GM12878 (cell line): ENCODE data around the gene PALD1. TPM values are rescaled to one million over a fixed set of nuclear protein-coding genes. Genes with fewer than 3 reads are reported as not detected.

Experiments
- ATAC-seq: fragments of 200-7000 bp; cut with Tn5 transposase; 3 replicates; pipeline ENCODE4 v1.9.1; 2020; ENCODE audit warnings: mild to moderate bottlenecking, moderate library complexity
- BruUV-seq: library from RNA; stranded (reverse); fragments of 400-500 nt; replicated peaks from 2 replicates; lab custom pipeline; 2021; lab: Mats Ljungman, UMichigan
- CTCF ChIA-PET: fragments of 300-600 bp; sonication (Branson Sonifier 250); formaldehyde crosslinking; extraction: SDS; loops from one replicate; lab custom pipeline; 2021; ENCODE audit warnings: inconsistent platforms; lab: Yijun Ruan, JAX
- POLR2A ChIA-PET: fragments of 350-600 bp; formaldehyde crosslinking; extraction: SDS; loops from one replicate; lab custom pipeline; 2021; ENCODE audit warnings: inconsistent platforms; lab: Charles Lee
- RAD21 ChIA-PET: fragments of 300-600 bp; sonication (Branson Sonifier 250); formaldehyde crosslinking; loops from one replicate; lab custom pipeline; 2023; ENCODE audit warnings: antibody characterized with exemption; ENCODE audit not compliant: unreplicated experiment; lab: Charles Lee
- SMC1A ChIA-PET: fragments of 300-600 bp; sonication (Branson Sonifier 250); formaldehyde crosslinking; loops from one replicate; lab custom pipeline; 2023; ENCODE audit not compliant: unreplicated experiment, uncharacterized antibody; lab: Charles Lee
- DNase-seq: peaks from one replicate; pipeline ENCODE4 v3.0.0-alpha.2; 2011; ENCODE audit warnings: low read depth, low spot score
- FAIRE-seq: peaks from 3 replicates; lab custom pipeline; 2011; peaks lifted over from hg19 to GRCh38; lab: Jason Lieb, UNC
- H2AFZ ChIP-seq: 2 replicates; pipeline ENCODE4 v1.6.0; 2011; ENCODE audit warnings: low read depth, low read length, control low read depth; ENCODE audit not compliant: control insufficient read depth
- H3K27ac ChIP-seq: 2 replicates; pipeline ENCODE4 v1.5.1; 2011; ENCODE audit warnings: control low read depth; ENCODE audit not compliant: control insufficient read depth, insufficient read depth
- H3K27me3 ChIP-seq, 2 experiments: replicated peaks in 1 of 2; 2 replicates each; pipeline versions ENCODE4 v1.6.0 to v1.6.1; 2011; ENCODE audit warnings: low read length in 1 of 2; ENCODE audit not compliant: control insufficient read depth in 2 of 2, insufficient read depth in 2 of 2
- H3K36me3 ChIP-seq, 2 experiments: 2 replicates each; pipeline ENCODE4 v1.5.1; 2011; ENCODE audit warnings: low read length in 1 of 2; ENCODE audit not compliant: control insufficient read depth in 2 of 2, insufficient read depth in 2 of 2
- H3K4me1 ChIP-seq: 2 replicates; pipeline ENCODE4 v1.6.1; 2011; ENCODE audit warnings: mild to moderate bottlenecking, low read length, moderate library complexity, mixed read lengths; ENCODE audit not compliant: control insufficient read depth, insufficient read depth
- H3K4me2 ChIP-seq: 2 replicates; pipeline ENCODE4 v1.6.0; 2011; ENCODE audit warnings: control low read depth; ENCODE audit not compliant: control insufficient read depth, insufficient read depth
- H3K4me3 ChIP-seq: fragments of 200-600 bp; sonication (generic); 2 replicates; pipeline ENCODE4 v1.5.1; 2016
- H3K79me2 ChIP-seq: 2 replicates; pipeline ENCODE4 v1.6.0; 2011; ENCODE audit warnings: low read length; ENCODE audit not compliant: control insufficient read depth, insufficient read depth
- H3K9ac ChIP-seq: 2 replicates; pipeline ENCODE4 v1.8.0; 2011; ENCODE audit warnings: low read length, control low read depth, mixed read lengths; ENCODE audit not compliant: control insufficient read depth, insufficient read depth
- H3K9me3 ChIP-seq: replicated peaks from 3 replicates; pipeline ENCODE4 v1.5.1; 2011; ENCODE audit warnings: mild to moderate bottlenecking, low read length; ENCODE audit not compliant: control insufficient read depth, insufficient read depth
- H4K20me1 ChIP-seq: 2 replicates; pipeline ENCODE4 v1.6.0; 2011; ENCODE audit not compliant: control insufficient read depth, insufficient read depth
- BMI1 ChIP-seq: fragments of 450-650 bp; IDR thresholded peaks from 2 replicates; pipeline ENCODE4 v1.6.1; 2016; ENCODE audit warnings: mild to moderate bottlenecking, moderate library complexity, borderline replicate concordance
- CHD1 ChIP-seq: IDR thresholded peaks from 2 replicates; pipeline ENCODE4 v1.6.1; 2012; ENCODE audit warnings: low read depth, low read length, improper control_type of control experiment
- CREM ChIP-seq: IDR thresholded peaks from 2 replicates; pipeline ENCODE4 v1.6.1; 2014; ENCODE audit warnings: antibody characterized with exemption, low read depth
- GABPA ChIP-seq: IDR thresholded peaks from 2 replicates; pipeline ENCODE4 v1.6.1; 2014; ENCODE audit warnings: antibody characterized with exemption, low read depth, mild to moderate bottlenecking, inconsistent platforms
- KAT2A ChIP-seq: conservative IDR thresholded peaks from 2 replicates; pipeline ENCODE4 v1.6.1; 2011; ENCODE audit warnings: low read depth, low read length; ENCODE audit not compliant: control insufficient read depth
- KDM1A ChIP-seq: fragments of 200-600 bp; sonication (generic); IDR thresholded peaks from 2 replicates; pipeline ENCODE4 v1.6.1; 2016; ENCODE audit warnings: borderline replicate concordance
- KLF5 ChIP-seq: fragments of 450-650 bp; IDR thresholded peaks from 2 replicates; pipeline ENCODE4 v1.6.1; 2014; ENCODE audit warnings: mild to moderate bottlenecking; ENCODE audit not compliant: partially characterized antibody
- POLR2AphosphoS2 ChIP-seq: IDR thresholded peaks from 2 replicates; pipeline ENCODE4 v1.6.1; 2011; ENCODE audit warnings: low read depth, mild to moderate bottlenecking, low read length, improper control_type of control experiment, moderate library complexity
- POLR2AphosphoS5 ChIP-seq: IDR thresholded peaks from 2 replicates; pipeline ENCODE4 v1.6.1; 2011; ENCODE audit warnings: mild to moderate bottlenecking, low read length, inconsistent platforms
- RAD51 ChIP-seq: fragments of 450-650 bp; IDR thresholded peaks from 2 replicates; pipeline ENCODE4 v1.6.1; 2016; ENCODE audit warnings: moderate library complexity, mild to moderate bottlenecking, inconsistent platforms
- TCF12 ChIP-seq: IDR thresholded peaks from 2 replicates; pipeline ENCODE4 v1.6.1; 2011; ENCODE audit warnings: low read depth, mild to moderate bottlenecking, low read length
- WGBS: methylation state at CpG from one replicate; pipeline ENCODE4 v1.1.6; 2016; ENCODE audit warnings: low lambda C conversion rate; ENCODE audit not compliant: insufficient replicate concordance, insufficient coverage; ENCODE audit errors: missing lambda C conversion rate; 5-methylcytosine and 5-hydroxymethylcytosine counted together
- in situ Hi-C: fragments of 300-500 bp; cut with MboI; formaldehyde crosslinking; loops from 9 replicates; pipeline ENCODE4 v1.14.3; 2018; ENCODE audit warnings: mixed read lengths
- intact Hi-C: fragments of 100-400 bp; cut with micrococcal nuclease; formaldehyde crosslinking; loops from one replicate; pipeline ENCODE4 v1.14.2; 2022; ENCODE audit not compliant: unreplicated experiment
- polyA plus RNA-seq, 11 experiments: library from polyadenylated mRNA; depleted of rRNA in 4 of 11; unstranded in 6 of 11; stranded (reverse) in 5 of 11; fragments of >200 nt; fragmentation: Nextera tagmentation in 4 of 11; fragmentation: Illumina TruSeq in 1 of 11; extraction: Ambion mirVana in 4 of 11; extraction: Trizol in 1 of 11; gene quantifications; 1 replicate in 1 of 11; 2 replicates in 10 of 11; pipeline versions ENCODE4 v1.2.1 to v1.2.3, GENCODE V29; 2011 to 2016; ENCODE audit warnings: inconsistent platforms in 2 of 11, missing spikeins in 2 of 11, low read depth in 1 of 11
- total RNA-seq, 4 experiments: library from RNA; depleted of rRNA in 3 of 4; stranded (reverse); fragments of >200 nt in 3 of 4; fragmentation: Illumina TruSeq in 1 of 4; extraction: Trizol in 1 of 4; gene quantifications; 2 replicates each; pipeline versions ENCODE4 v1.2.1 to v1.2.3, GENCODE V29; 2013 to 2021
- TF ChIP-seq, protein P1 (sequence below): fragments of 450-650 bp; IDR thresholded peaks from 2 replicates; pipeline ENCODE4 v1.6.1; 2017; ENCODE audit warnings: antibody characterized with exemption, mild to moderate bottlenecking, moderate library complexity
- TF ChIP-seq, protein P2 (sequence below): IDR thresholded peaks from 2 replicates; pipeline ENCODE4 v1.6.1; 2012; ENCODE audit warnings: mild to moderate bottlenecking, low read depth, low read length
- TF ChIP-seq, protein P3 (sequence below): fragments of 450-650 bp; IDR thresholded peaks from 2 replicates; pipeline ENCODE4 v1.6.1; 2016; ENCODE audit warnings: mild to moderate bottlenecking

PALD1 gene
- total and polyA plus RNA-seq, 10 of the 15 experiments (the other 5 are each of a cell fraction or from before 2014, with no cell fraction given): 0.43 to 20.9 (median 9.0) TPM

DNA sequence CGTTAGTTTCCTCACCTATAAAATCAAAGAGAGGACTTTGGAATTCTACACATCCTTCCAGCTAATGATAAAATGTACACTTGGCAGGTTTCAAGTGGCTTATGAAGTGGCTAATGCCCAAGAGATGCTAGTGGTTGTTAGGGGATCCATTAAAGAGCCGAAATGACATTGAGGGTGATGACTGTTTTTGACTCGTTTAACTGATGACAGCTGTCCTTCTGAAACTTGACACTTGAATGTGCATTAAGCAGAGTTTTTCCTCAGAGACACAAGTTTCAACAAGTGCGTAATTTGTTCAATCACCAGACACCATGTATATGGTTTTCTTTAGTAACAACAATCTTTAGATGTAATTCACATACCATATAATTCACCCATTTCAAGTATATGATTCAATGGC lies 125.5 kb downstream of the PALD1 start:
- ChIA-PET POLR2A (no interaction called here), CTCF (interaction anchor here (0.6 kb wide), 1 partner anchor 10 kb away, joined by 3 read pairs; no protein-coding TSS in a partner anchor), SMC1A (no interaction called here), RAD21 (no interaction called here)
- in situ Hi-C loops: no loop called here
- 47% methylated on average over 4 of the region's 4 CpGs for WGBS
- Histone ChIP-seq H3K27me3 (no peaks in the 10 kb centered on the region), H2AFZ (no peak overlapping the region), H3K4me1 (no peaks in the 10 kb centered on the region), H3K79me2 (no peaks in the 10 kb centered on the region), H4K20me1 (no peaks in the 10 kb centered on the region), H3K27ac (no peak overlapping the region), H3K9me3 (no peaks in the 10 kb centered on the region), H3K9ac (no peak overlapping the region), H3K4me2 (no peak overlapping the region), H3K4me3 (no peak overlapping the region), H3K36me3 (no peaks in the 10 kb centered on the region)
- no peak for FAIRE-seq
- intact Hi-C loops: no loop called here
- no peak for DNase-seq
- no TSS peak for BruUV-seq
- TF ChIP-seq KLF5 (no peak), CHD1 (no peak), RAD51 (no peak), KAT2A (no peak), CREM (no peak), BMI1 (no peak), GABPA (no peak), KDM1A (no peak), TCF12 (no peak), POLR2AphosphoS5 (no peak), POLR2AphosphoS2 (no peak)
- TF ChIP-seq, protein P1, sequence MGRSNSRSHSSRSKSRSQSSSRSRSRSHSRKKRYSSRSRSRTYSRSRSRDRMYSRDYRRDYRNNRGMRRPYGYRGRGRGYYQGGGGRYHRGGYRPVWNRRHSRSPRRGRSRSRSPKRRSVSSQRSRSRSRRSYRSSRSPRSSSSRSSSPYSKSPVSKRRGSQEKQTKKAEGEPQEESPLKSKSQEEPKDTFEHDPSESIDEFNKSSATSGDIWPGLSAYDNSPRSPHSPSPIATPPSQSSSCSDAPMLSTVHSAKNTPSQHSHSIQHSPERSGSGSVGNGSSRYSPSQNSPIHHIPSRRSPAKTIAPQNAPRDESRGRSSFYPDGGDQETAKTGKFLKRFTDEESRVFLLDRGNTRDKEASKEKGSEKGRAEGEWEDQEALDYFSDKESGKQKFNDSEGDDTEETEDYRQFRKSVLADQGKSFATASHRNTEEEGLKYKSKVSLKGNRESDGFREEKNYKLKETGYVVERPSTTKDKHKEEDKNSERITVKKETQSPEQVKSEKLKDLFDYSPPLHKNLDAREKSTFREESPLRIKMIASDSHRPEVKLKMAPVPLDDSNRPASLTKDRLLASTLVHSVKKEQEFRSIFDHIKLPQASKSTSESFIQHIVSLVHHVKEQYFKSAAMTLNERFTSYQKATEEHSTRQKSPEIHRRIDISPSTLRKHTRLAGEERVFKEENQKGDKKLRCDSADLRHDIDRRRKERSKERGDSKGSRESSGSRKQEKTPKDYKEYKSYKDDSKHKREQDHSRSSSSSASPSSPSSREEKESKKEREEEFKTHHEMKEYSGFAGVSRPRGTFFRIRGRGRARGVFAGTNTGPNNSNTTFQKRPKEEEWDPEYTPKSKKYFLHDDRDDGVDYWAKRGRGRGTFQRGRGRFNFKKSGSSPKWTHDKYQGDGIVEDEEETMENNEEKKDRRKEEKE: no peak
- TF ChIP-seq, protein P2, sequence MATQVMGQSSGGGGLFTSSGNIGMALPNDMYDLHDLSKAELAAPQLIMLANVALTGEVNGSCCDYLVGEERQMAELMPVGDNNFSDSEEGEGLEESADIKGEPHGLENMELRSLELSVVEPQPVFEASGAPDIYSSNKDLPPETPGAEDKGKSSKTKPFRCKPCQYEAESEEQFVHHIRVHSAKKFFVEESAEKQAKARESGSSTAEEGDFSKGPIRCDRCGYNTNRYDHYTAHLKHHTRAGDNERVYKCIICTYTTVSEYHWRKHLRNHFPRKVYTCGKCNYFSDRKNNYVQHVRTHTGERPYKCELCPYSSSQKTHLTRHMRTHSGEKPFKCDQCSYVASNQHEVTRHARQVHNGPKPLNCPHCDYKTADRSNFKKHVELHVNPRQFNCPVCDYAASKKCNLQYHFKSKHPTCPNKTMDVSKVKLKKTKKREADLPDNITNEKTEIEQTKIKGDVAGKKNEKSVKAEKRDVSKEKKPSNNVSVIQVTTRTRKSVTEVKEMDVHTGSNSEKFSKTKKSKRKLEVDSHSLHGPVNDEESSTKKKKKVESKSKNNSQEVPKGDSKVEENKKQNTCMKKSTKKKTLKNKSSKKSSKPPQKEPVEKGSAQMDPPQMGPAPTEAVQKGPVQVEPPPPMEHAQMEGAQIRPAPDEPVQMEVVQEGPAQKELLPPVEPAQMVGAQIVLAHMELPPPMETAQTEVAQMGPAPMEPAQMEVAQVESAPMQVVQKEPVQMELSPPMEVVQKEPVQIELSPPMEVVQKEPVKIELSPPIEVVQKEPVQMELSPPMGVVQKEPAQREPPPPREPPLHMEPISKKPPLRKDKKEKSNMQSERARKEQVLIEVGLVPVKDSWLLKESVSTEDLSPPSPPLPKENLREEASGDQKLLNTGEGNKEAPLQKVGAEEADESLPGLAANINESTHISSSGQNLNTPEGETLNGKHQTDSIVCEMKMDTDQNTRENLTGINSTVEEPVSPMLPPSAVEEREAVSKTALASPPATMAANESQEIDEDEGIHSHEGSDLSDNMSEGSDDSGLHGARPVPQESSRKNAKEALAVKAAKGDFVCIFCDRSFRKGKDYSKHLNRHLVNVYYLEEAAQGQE: no peak
- TF ChIP-seq, protein P3, sequence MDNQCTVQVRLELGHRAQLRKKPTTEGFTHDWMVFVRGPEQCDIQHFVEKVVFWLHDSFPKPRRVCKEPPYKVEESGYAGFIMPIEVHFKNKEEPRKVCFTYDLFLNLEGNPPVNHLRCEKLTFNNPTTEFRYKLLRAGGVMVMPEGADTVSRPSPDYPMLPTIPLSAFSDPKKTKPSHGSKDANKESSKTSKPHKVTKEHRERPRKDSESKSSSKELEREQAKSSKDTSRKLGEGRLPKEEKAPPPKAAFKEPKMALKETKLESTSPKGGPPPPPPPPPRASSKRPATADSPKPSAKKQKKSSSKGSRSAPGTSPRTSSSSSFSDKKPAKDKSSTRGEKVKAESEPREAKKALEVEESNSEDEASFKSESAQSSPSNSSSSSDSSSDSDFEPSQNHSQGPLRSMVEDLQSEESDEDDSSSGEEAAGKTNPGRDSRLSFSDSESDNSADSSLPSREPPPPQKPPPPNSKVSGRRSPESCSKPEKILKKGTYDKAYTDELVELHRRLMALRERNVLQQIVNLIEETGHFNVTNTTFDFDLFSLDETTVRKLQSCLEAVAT: no peak
- no peak for ATAC-seq
